CD4-positive, alpha-beta T cell treated with Interleukin-6 for 4 hours (primary cell): ENCODE results near the gene C5AR2.
"Not testable (repeated sequence)": the region's sequence is repeated elsewhere in the genome, so short reads cannot be mapped to it uniquely, and the experiment has no call there.

Experiments used
- DNase-seq: peaks from one replicate; pipeline ENCODE4 v3.0.0-alpha.2; 2020; ENCODE audit warnings: mixed read lengths

The C5AR2 gene

GRCh38 chr19:47365455-47365854, 33.5 kb downstream of the C5AR2 start:
- not testable (repeated sequence) for DNase-seq

GRCh38 chr19:47370045-47370611, 38.2 kb downstream of the C5AR2 start:
- DNase-seq = no peak

GRCh38 chr19:47371261-47371660, 39.3 kb downstream of the C5AR2 start:
- DNase-seq = no peak

GRCh38 chr19:47372603-47373002, 40.6 kb downstream of the C5AR2 start:
- no peak for DNase-seq

GRCh38 chr19:47373246-47374240, 41.6 kb downstream of the C5AR2 start:
- DNase-seq = no peak

- no peak for DNase-seq
Observed at GRCh38 chr19:47374876-47375693, 43.1 kb downstream of the C5AR2 start.

- no peak for DNase-seq
Observed at GRCh38 chr19:47375694-47376588, 44.0 kb downstream of the C5AR2 start.

- DNase-seq = no peak
Observed at GRCh38 chr19:47376589-47377144, 44.7 kb downstream of the C5AR2 start.

- no peak for DNase-seq
Observed at GRCh38 chr19:47377208-47377701, 45.3 kb downstream of the C5AR2 start.

GRCh38 chr19:47377801-47378200, 45.8 kb downstream of the C5AR2 start:
- no peak for DNase-seq

- no peak for DNase-seq
Observed at GRCh38 chr19:47378246-47378645, 46.3 kb downstream of the C5AR2 start.

- no peak for DNase-seq
Observed at GRCh38 chr19:47379381-47379938, 47.5 kb downstream of the C5AR2 start.

GRCh38 chr19:47380559-47380958, 48.6 kb downstream of the C5AR2 start:
- no peak for DNase-seq

GRCh38 chr19:47381121-47381520, 49.1 kb downstream of the C5AR2 start:
- no peak for DNase-seq

GRCh38 chr19:47381653-47382279, 49.8 kb downstream of the C5AR2 start:
- peak; percentile 14 for DNase-seq

- not testable (repeated sequence) for DNase-seq
Observed at GRCh38 chr19:47383890-47384289, 51.9 kb downstream of the C5AR2 start.

GRCh38 chr19:47384533-47384932, 52.6 kb downstream of the C5AR2 start:
- not testable (repeated sequence) for DNase-seq

GRCh38 chr19:47386582-47386981, 54.6 kb downstream of the C5AR2 start:
- DNase-seq = not testable (repeated sequence)

- DNase-seq = not testable (repeated sequence)
Observed at GRCh38 chr19:47387623-47388022, 55.6 kb downstream of the C5AR2 start.

- not testable (repeated sequence) for DNase-seq
Observed at GRCh38 chr19:47388721-47389120, 56.7 kb downstream of the C5AR2 start.

- no peak for DNase-seq
Observed at GRCh38 chr19:47389150-47389556, 57.2 kb downstream of the C5AR2 start.
